HL-60 (cell line): ENCODE measurements around the gene MACF1.

Experiments
- DNase-seq, 2 experiments: peaks; one replicate each; pipeline ENCODE4 v3.0.0-alpha.2; 2010 to 2020; ENCODE audit warnings: low read depth in 1 of 2, low spot score in 1 of 2
- H3K27ac ChIP-seq: fragments of 250-450 bp; sonication (Bioruptor Pico); replicated peaks from 2 replicates; pipeline ENCODE4 v1.5.1; 2020; ENCODE audit warnings: mild to moderate bottlenecking, moderate library complexity
- H3K27me3 ChIP-seq: fragments of 250-450 bp; sonication (Bioruptor Pico); 2 replicates; pipeline ENCODE4 v1.5.1; 2021; ENCODE audit warnings: mild to moderate bottlenecking, moderate library complexity; ENCODE audit not compliant: insufficient read depth, poor library complexity, severe bottlenecking
- H3K4me3 ChIP-seq: replicated peaks from 2 replicates; pipeline ENCODE4 v1.5.1; 2011; ENCODE audit warnings: mild to moderate bottlenecking, control low read depth, low read length; ENCODE audit not compliant: insufficient read depth
- CTCF ChIP-seq: IDR thresholded peaks from one replicate; pipeline ENCODE4 v1.5.1; 2011; ENCODE audit warnings: low read length, control low read depth, inconsistent platforms; ENCODE audit not compliant: insufficient read depth
- GABPA ChIP-seq: IDR thresholded peaks from 2 replicates; pipeline ENCODE4 v1.6.1; 2012; ENCODE audit warnings: low read depth
- POLR2AphosphoS5 ChIP-seq: IDR thresholded peaks from 2 replicates; pipeline ENCODE4 v1.6.1; 2012; ENCODE audit warnings: low read depth
- REST ChIP-seq: IDR thresholded peaks from 2 replicates; pipeline ENCODE4 v1.6.1; 2012; ENCODE audit warnings: low read depth; ENCODE audit not compliant: insufficient replicate concordance
- SPI1 ChIP-seq: IDR thresholded peaks from 2 replicates; pipeline ENCODE4 v1.6.1; 2012; ENCODE audit warnings: low read depth, mild to moderate bottlenecking, borderline replicate concordance

The MACF1 gene

GRCh38 chr1:39392851-39393573 lies 188.5 kb downstream of the MACF1 start:
- Histone ChIP-seq H3K4me3 (no peak overlapping the region), H3K27me3 (no peaks in the 10 kb centered on the region), H3K27ac (no peak overlapping the region)
- no peak for DNase-seq
- no peak for TF ChIP-seq GABPA
- TF ChIP-seq CTCF: no peak
- TF ChIP-seq REST: no peak
- TF ChIP-seq POLR2AphosphoS5: no peak
- TF ChIP-seq SPI1: no peak

- Histone ChIP-seq H3K27ac (no peak overlapping the region), H3K27me3 (no peaks in the 10 kb centered on the region), H3K4me3 (no peak overlapping the region)
- TF ChIP-seq POLR2AphosphoS5 (no peak), CTCF (no peak), REST (no peak), SPI1 (no peak), GABPA (no peak)
- DNase-seq: no peak
Measured at GRCh38 chr1:39393645-39394044, 189.2 kb downstream of the MACF1 start.

GRCh38 chr1:39394059-39394458 lies 189.6 kb downstream of the MACF1 start:
- Histone ChIP-seq H3K4me3 (no peak overlapping the region), H3K27ac (no peak overlapping the region), H3K27me3 (no peaks in the 10 kb centered on the region)
- no peak for DNase-seq
- no peak for TF ChIP-seq CTCF
- no peak for TF ChIP-seq GABPA
- no peak for TF ChIP-seq REST
- TF ChIP-seq POLR2AphosphoS5: no peak
- TF ChIP-seq SPI1: no peak
